ENCODE results near the gene C1orf87.
A peak's percentile ranks its signal among the peaks of the same experiment; 100 is the strongest.

Gene C1orf87

GRCh38 chr1:59997479-59998115, 76.0 kb downstream of the C1orf87 start:
- Histone ChIP-seq H3K4me1 (ENCODE audit: control insufficient read depth, insufficient read depth, low read length) (no peaks in the 10 kb centered on the region; the same call in 1 of the 2 replicates), H3K27ac (ENCODE audit: low read length) (no peak overlapping the region), H3K4me3 (ENCODE audit: low read length) (no peak overlapping the region), H3K27me3 (ENCODE audit: control insufficient read depth, insufficient read depth, low read length) (no peaks in the 10 kb centered on the region), H3K36me3 (ENCODE audit: control insufficient read depth, insufficient read depth, low read length) (no peaks in the 10 kb centered on the region), H3K9me3 (ENCODE audit: control insufficient read depth, insufficient read depth, low read length) (no peaks in the 10 kb centered on the region)
- peak; percentile 37 for DNase-seq (ENCODE audit: low read depth, low spot score)
- WGBS (ENCODE audit: insufficient coverage, insufficient read length) = no CpG with 5 or more reads among the region's 2 CpGs

DNA sequence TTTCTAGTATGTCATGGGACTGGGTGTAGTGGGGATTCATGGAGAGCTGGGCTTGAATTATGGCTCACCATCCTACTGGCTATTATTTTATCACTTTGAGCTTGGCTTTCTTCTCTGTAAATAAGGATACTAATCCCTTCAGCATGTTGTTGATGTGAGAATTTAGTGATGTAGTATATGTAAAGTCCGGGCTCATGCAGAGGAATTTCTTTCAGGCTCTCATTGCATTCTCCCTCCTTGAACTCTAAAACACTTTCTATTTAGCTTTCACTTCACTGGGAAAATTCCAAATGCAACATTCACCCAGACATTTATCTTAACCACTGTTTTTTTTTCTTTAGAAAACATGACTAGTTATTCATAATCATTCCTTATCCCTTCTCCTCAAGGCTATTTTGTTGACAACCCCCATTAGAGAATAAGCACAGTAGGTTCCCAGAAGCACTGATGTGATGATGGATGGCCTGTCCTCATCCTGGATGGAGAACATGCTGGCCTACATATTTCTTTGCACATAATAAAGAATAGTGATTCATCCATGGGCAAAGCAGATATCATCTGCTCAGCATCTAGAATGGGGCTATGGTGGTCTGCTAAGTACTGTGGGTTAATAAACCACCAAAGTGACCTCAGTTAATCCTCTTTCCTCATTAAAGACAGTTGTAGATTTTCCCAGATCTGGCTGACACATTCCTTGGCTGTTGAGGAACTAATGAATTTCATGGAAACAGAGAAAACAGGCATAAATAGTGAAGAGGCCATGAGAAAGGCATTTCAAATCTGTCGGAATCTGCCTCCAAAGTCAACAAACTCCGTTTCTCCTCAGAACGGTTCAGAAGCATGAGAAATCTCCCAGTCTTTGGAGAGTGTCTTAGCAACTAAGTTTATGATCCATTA, 79.0 kb downstream of the C1orf87 start:
- H3K36me3 ChIP-seq (ENCODE audit: control insufficient read depth, insufficient read depth, low read length) = no peaks in the 10 kb centered on the region
- no peak overlapping the region for H3K27ac ChIP-seq (ENCODE audit: low read length)
- H3K4me3 ChIP-seq (ENCODE audit: low read length) = no peak overlapping the region
- no peaks in the 10 kb centered on the region for H3K9me3 ChIP-seq (ENCODE audit: control insufficient read depth, insufficient read depth, low read length)
- DNase-seq (ENCODE audit: low read depth, low spot score) = no peak
- no peaks in the 10 kb centered on the region; the same call in 1 of the 2 replicates for H3K4me1 ChIP-seq (ENCODE audit: control insufficient read depth, insufficient read depth, low read length)
- no CpG with 5 or more reads among the region's 4 CpGs for WGBS (ENCODE audit: insufficient coverage, insufficient read length)
- H3K27me3 ChIP-seq (ENCODE audit: control insufficient read depth, insufficient read depth, low read length) = no peaks in the 10 kb centered on the region

DNA sequence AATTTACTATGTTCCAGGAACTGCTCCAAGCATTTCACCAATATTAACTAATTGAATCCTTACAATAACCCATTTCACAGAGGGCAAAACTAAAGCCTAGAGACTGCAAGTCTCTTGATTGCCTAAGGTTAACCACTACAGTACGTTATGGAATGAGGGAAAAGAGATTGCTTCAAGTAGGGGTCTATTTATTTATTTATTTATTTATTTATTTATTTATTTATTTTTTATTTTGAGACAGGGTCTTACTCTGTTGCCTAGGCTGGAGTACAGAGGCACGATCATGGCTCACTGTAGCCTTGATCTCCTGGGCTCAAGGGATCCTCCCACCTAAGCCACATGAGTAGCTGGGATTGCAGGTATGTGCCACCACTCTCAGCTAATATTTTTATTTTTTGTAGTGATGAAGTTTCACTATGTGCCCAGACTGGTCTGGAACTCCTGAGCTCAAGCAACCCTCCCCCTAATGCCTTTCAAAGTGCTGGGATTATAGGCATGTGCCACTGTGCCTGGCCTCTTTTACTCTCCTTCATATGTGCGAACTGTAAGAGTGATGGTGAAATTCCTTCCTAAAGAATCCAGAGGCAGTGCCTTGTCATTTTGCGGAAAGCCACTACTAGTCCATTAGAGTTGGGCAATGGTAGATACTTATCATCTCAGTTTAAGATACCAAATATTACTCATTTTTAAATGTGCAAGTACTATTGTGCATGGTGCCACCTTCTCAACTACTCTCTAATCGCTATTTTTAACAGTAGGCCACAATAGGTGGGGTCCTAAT, 81.3 kb downstream of the C1orf87 start:
- H3K4me1 ChIP-seq (ENCODE audit: control insufficient read depth, insufficient read depth, low read length) = no peaks in the 10 kb centered on the region
- no peaks in the 10 kb centered on the region for H3K9me3 ChIP-seq (ENCODE audit: control insufficient read depth, insufficient read depth, low read length)
- H3K27me3 ChIP-seq (ENCODE audit: control insufficient read depth, insufficient read depth, low read length) = no peaks in the 10 kb centered on the region
- WGBS (ENCODE audit: insufficient coverage, insufficient read length) = no CpG with 5 or more reads among the region's 5 CpGs
- DNase-seq (ENCODE audit: low read depth, low spot score) = no peak
- no peak overlapping the region for H3K4me3 ChIP-seq (ENCODE audit: low read length)
- H3K36me3 ChIP-seq (ENCODE audit: control insufficient read depth, insufficient read depth, low read length) = no peaks in the 10 kb centered on the region
- no peak overlapping the region for H3K27ac ChIP-seq (ENCODE audit: low read length)

DNA sequence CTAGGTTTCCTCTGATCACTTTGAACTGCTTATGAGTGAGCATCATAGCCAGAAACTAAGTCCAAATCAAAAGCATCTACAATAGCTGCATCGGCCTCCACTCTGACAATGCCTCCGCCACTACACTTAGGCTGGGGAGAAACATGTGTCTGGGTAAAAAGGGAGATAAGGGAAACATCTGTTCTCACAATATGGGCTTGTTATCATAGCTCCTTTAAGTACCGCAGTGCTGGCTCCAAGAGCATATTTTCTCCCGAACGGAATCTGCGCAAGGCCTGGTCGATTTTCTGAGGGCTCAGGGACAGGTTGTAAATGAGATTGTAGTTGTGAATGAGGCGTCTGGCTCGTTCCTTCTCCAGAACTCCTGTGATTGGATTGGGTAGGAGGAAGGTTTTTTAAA, 83.1 kb downstream of the C1orf87 start:
- no CpG with 5 or more reads among the region's 9 CpGs for WGBS (ENCODE audit: insufficient coverage, insufficient read length)
- no peak overlapping the region for H3K4me3 ChIP-seq (ENCODE audit: low read length)
- H3K9me3 ChIP-seq (ENCODE audit: control insufficient read depth, insufficient read depth, low read length) = no peaks in the 10 kb centered on the region
- no peaks in the 10 kb centered on the region for H3K27me3 ChIP-seq (ENCODE audit: control insufficient read depth, insufficient read depth, low read length)
- no peak overlapping the region for H3K27ac ChIP-seq (ENCODE audit: low read length)
- no peaks in the 10 kb centered on the region for H3K4me1 ChIP-seq (ENCODE audit: control insufficient read depth, insufficient read depth, low read length)
- H3K36me3 ChIP-seq (ENCODE audit: control insufficient read depth, insufficient read depth, low read length) = no peaks in the 10 kb centered on the region
- DNase-seq (ENCODE audit: low read depth, low spot score) = no peak

DNA sequence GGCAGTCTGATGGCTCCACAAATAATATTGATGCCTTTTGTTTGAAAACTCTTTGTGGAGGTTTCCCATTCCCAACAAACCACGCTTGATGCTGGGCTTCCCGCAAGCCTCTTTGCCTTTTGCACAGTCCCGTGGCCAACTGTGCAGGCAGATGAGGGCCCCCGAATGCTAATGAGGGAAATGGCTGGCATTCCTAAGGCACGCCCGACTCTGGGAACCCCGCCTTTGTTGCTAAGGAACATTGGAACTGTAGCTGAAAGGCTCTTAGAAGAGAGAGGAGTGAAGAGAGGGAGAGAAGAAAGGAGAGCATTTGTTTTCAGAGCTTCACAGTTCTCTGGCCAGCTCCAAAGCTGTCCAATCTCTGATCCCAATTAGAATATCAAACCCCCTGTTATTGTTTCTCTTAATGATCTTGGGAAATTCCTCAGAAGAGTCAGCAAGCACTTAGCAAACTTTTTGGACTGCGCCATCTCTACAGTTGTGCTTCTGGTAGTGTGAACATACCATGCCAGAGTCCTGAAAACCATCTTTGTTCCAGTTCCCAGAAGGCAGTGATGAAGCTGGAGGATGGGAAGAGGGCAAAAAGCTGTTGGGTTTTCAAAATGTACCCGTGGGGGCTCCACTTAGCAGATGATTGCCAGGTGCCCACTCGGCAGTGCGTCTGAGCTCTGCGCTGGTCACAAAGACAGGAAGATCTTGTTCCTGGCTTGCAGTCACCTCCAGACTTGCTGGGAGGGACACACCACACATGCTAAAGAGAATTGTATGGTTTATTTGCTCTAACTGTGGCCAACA, 86.9 kb downstream of the C1orf87 start:
- H3K4me3 ChIP-seq (ENCODE audit: low read length) = no peak overlapping the region
- DNase-seq (ENCODE audit: low read depth, low spot score) = no peak
- H3K36me3 ChIP-seq (ENCODE audit: control insufficient read depth, insufficient read depth, low read length) = no peaks in the 10 kb centered on the region
- H3K4me1 ChIP-seq (ENCODE audit: control insufficient read depth, insufficient read depth, low read length) = no peaks in the 10 kb centered on the region
- WGBS (ENCODE audit: insufficient coverage, insufficient read length) = no CpG with 5 or more reads among the region's 12 CpGs
- no peak overlapping the region for H3K27ac ChIP-seq (ENCODE audit: low read length)
- no peaks in the 10 kb centered on the region for H3K9me3 ChIP-seq (ENCODE audit: control insufficient read depth, insufficient read depth, low read length)
- H3K27me3 ChIP-seq (ENCODE audit: control insufficient read depth, insufficient read depth, low read length) = no peaks in the 10 kb centered on the region

DNA sequence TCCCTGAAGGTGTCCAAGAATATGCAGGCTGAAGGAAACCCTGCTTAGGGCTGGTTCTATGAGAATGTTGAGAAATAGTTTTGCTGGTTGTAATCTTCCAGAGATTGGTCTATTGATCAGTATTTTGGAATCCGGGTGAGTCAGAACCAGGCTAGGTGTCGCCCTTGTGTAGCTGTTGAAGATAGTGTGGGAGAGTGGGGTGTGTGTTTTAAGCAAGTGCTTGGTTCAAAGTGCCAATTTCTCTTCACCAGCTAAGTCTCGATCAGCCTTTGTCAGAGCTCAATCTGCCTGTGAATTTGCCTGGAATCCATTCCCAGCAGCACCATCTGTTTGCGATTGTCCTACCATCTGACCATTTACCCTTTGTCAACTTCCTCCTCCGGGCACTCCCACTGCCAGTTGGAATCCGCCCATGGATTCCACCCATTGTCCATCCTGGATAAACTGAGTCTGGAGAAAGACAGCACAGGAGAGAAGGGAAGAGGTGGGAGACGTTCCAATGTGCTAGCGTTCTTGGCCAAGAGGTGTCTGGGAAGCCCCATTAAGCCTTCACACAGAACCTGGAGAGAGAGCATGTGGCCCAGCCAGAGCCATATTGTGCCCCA, 87.6 kb downstream of the C1orf87 start:
- H3K4me1 ChIP-seq (ENCODE audit: control insufficient read depth, insufficient read depth, low read length) = no peaks in the 10 kb centered on the region
- no peak overlapping the region for H3K4me3 ChIP-seq (ENCODE audit: low read length)
- DNase-seq (ENCODE audit: low read depth, low spot score) = no peak
- H3K27ac ChIP-seq (ENCODE audit: low read length) = no peak overlapping the region
- no peaks in the 10 kb centered on the region for H3K9me3 ChIP-seq (ENCODE audit: control insufficient read depth, insufficient read depth, low read length)
- no CpG with 5 or more reads among the region's 8 CpGs for WGBS (ENCODE audit: insufficient coverage, insufficient read length)
- H3K27me3 ChIP-seq (ENCODE audit: control insufficient read depth, insufficient read depth, low read length) = no peaks in the 10 kb centered on the region
- H3K36me3 ChIP-seq (ENCODE audit: control insufficient read depth, insufficient read depth, low read length) = no peaks in the 10 kb centered on the region

GRCh38 chr1:59979666-59980065, 93.9 kb downstream of the C1orf87 start:
- no peaks in the 10 kb centered on the region for H3K4me1 ChIP-seq (ENCODE audit: control insufficient read depth, insufficient read depth, low read length)
- no peak overlapping the region for H3K27ac ChIP-seq (ENCODE audit: low read length)
- no peaks in the 10 kb centered on the region for H3K36me3 ChIP-seq (ENCODE audit: control insufficient read depth, insufficient read depth, low read length)
- no peaks in the 10 kb centered on the region for H3K27me3 ChIP-seq (ENCODE audit: control insufficient read depth, insufficient read depth, low read length)
- no peaks in the 10 kb centered on the region for H3K9me3 ChIP-seq (ENCODE audit: control insufficient read depth, insufficient read depth, low read length)
- no CpG with 5 or more reads among the region's 5 CpGs for WGBS (ENCODE audit: insufficient coverage, insufficient read length)
- H3K4me3 ChIP-seq (ENCODE audit: low read length) = no peak overlapping the region
- DNase-seq (ENCODE audit: low read depth, low spot score) = no peak

DNA sequence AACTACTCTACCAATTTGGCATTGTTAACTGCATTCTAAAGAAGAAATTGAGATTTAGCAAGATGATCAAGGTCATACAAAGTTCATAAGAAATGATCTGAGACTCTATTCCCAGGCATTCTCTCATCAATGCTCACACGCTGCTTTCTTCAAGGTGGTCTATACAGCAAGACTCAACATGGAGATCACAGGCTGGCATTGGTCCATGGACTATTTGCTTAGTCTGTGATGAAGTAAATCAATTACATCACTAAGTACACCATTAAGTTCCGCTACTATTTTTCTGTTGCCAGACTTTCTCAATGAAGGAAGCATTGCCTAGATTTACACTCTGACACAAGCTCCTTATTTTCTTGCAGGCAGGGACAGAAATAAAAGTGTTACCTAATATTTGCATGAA, 95.1 kb downstream of the C1orf87 start:
- H3K36me3 ChIP-seq (ENCODE audit: control insufficient read depth, insufficient read depth, low read length) = no peaks in the 10 kb centered on the region
- no peaks in the 10 kb centered on the region for H3K4me1 ChIP-seq (ENCODE audit: control insufficient read depth, insufficient read depth, low read length)
- H3K4me3 ChIP-seq (ENCODE audit: low read length) = no peak overlapping the region
- WGBS (ENCODE audit: insufficient coverage, insufficient read length) = no CpG with 5 or more reads among the region's 2 CpGs
- no peaks in the 10 kb centered on the region for H3K9me3 ChIP-seq (ENCODE audit: control insufficient read depth, insufficient read depth, low read length)
- H3K27ac ChIP-seq (ENCODE audit: low read length) = no peak overlapping the region
- H3K27me3 ChIP-seq (ENCODE audit: control insufficient read depth, insufficient read depth, low read length) = no peaks in the 10 kb centered on the region
- DNase-seq (ENCODE audit: low read depth, low spot score) = no peak

GRCh38 chr1:59978026-59978425, 95.5 kb downstream of the C1orf87 start:
- no peak for DNase-seq (ENCODE audit: low read depth, low spot score)
- no CpG with 5 or more reads among the region's 1 CpG for WGBS (ENCODE audit: insufficient coverage, insufficient read length)

More at GRCh38 chr1:59978026-59978425, 95.5 kb downstream of the C1orf87 start:
- no peaks in the 10 kb centered on the region for H3K27me3 ChIP-seq (ENCODE audit: control insufficient read depth, insufficient read depth, low read length)
- H3K36me3 ChIP-seq (ENCODE audit: control insufficient read depth, insufficient read depth, low read length) = no peaks in the 10 kb centered on the region
- H3K27ac ChIP-seq (ENCODE audit: low read length) = no peak overlapping the region
- H3K4me3 ChIP-seq (ENCODE audit: low read length) = no peak overlapping the region
- H3K9me3 ChIP-seq (ENCODE audit: control insufficient read depth, insufficient read depth, low read length) = no peaks in the 10 kb centered on the region
- no peaks in the 10 kb centered on the region for H3K4me1 ChIP-seq (ENCODE audit: control insufficient read depth, insufficient read depth, low read length)
